Mucosa of descending colon (tissue), 3 donors: ENCODE measurements around the gene MTUS2. TPM values are rescaled to one million over a fixed set of nuclear protein-coding genes. Genes with fewer than 3 reads are reported as not detected.

ENCODE experiments used
- ATAC-seq: fragments of 200-7000 bp; cut with Tn5 transposase; one replicate; pipeline ENCODE4 v1.9.1; 2020; ENCODE audit warnings: mild to moderate bottlenecking, moderate library complexity
- DNase-seq, 3 donors: peaks; one replicate each; pipeline ENCODE4 v3.0.0-alpha.2; 2020
- H3K36me3 ChIP-seq: fragments of 200-600 bp; one replicate; pipeline ENCODE4 v1.8.0; 2021; ENCODE audit warnings: low read depth, mild to moderate bottlenecking
- H3K4me1 ChIP-seq: fragments of 200-600 bp; one replicate; pipeline ENCODE4 v1.8.0; 2021; ENCODE audit warnings: low read depth, mild to moderate bottlenecking
- H3K4me3 ChIP-seq: fragments of 200-600 bp; one replicate; pipeline ENCODE4 v1.8.0; 2021; ENCODE audit warnings: mild to moderate bottlenecking
- H3K9me3 ChIP-seq: fragments of 200-600 bp; one replicate; pipeline ENCODE4 v1.8.0; 2021; ENCODE audit warnings: mild to moderate bottlenecking
- intact Hi-C, 2 donors: fragments of 100-400 bp; cut with DNase I in 1 of 2; cut with micrococcal nuclease in 1 of 2; formaldehyde crosslinking; loops; one replicate each; pipeline versions ENCODE4 v1.11.0 to v1.11.1; 2022; cut with DNase I, micrococcal nuclease
- total RNA-seq, 3 donors: library from RNA; stranded (reverse); fragmentation: NEBNext Ultra II Directional in 2 of 3; extraction: Animal tissue kit (Norgen Biotek cat#: 25700) in 2 of 3; gene quantifications; one replicate each; pipeline versions ENCODE4 v1.2.1 to v1.2.4, GENCODE V29; 2021 to 2023
- TF ChIP-seq, protein P1 (sequence below): fragments of 200-600 bp; IDR thresholded peaks from one replicate; pipeline ENCODE4 v1.8.0; 2022; ENCODE audit warnings: antibody characterized with exemption, mild to moderate bottlenecking
- donor health status: DM: no; HTN: no; CAD: no; lungs with moderate emphysema.
- donor health status: DM: no; HTN: no; CAD: no.
- donor health status: DM: no; HTN: yes; CAD: no.

The MTUS2 gene
- total RNA-seq, 3 donors from 2014 or later: 0.09 to 0.85 (median 0.60) TPM

DNA sequence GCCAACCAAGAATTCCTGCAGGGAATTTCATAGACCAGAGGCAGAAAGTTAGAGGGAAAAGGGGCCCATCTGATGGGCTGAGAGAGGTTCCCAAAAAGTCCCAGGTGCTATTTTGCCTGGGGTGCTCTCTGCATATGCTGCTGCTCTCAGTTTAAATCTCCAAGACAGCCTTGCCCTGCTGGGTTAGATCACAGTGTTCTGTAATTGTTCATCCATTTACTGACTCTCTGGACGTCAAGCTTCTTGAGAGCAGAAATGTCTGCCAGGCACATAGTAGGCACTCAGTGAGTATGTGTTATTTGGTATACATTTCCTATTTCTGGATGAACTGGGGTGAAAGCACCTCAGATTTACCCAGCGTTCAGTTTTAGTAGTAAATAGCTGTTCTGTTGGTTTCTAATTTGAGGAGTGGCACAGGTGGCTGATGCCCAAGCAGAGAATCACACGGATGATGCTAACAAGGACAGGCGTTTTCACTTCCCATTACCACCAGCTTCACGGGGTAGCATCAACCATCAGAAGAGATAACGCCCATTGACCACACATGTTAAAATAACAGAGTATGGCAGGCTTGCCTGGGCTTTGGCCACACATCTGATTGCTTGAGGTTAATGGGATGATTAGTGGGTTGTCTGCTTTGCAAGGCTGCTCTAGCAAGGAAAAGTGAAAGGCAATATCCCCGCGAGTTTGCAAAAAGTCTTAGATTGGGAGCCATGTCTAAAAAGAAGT is 614.2 kb downstream of the MTUS2 start:
- DNase-seq (no peak), ATAC-seq (no peak)
- TF ChIP-seq, protein P1, sequence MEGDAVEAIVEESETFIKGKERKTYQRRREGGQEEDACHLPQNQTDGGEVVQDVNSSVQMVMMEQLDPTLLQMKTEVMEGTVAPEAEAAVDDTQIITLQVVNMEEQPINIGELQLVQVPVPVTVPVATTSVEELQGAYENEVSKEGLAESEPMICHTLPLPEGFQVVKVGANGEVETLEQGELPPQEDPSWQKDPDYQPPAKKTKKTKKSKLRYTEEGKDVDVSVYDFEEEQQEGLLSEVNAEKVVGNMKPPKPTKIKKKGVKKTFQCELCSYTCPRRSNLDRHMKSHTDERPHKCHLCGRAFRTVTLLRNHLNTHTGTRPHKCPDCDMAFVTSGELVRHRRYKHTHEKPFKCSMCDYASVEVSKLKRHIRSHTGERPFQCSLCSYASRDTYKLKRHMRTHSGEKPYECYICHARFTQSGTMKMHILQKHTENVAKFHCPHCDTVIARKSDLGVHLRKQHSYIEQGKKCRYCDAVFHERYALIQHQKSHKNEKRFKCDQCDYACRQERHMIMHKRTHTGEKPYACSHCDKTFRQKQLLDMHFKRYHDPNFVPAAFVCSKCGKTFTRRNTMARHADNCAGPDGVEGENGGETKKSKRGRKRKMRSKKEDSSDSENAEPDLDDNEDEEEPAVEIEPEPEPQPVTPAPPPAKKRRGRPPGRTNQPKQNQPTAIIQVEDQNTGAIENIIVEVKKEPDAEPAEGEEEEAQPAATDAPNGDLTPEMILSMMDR: no peak
- intact Hi-C loops: loop anchor here in 1 of 2 donors (10.0 kb wide), 1 partner anchor 160 kb away; the partner anchor contains the start of gene SLC7A1
- Histone ChIP-seq H3K36me3 (no peaks in the 10 kb centered on the region), H3K9me3 (no peaks in the 10 kb centered on the region), H3K4me3 (no peak overlapping the region), H3K4me1 (no peaks in the 10 kb centered on the region)

DNA sequence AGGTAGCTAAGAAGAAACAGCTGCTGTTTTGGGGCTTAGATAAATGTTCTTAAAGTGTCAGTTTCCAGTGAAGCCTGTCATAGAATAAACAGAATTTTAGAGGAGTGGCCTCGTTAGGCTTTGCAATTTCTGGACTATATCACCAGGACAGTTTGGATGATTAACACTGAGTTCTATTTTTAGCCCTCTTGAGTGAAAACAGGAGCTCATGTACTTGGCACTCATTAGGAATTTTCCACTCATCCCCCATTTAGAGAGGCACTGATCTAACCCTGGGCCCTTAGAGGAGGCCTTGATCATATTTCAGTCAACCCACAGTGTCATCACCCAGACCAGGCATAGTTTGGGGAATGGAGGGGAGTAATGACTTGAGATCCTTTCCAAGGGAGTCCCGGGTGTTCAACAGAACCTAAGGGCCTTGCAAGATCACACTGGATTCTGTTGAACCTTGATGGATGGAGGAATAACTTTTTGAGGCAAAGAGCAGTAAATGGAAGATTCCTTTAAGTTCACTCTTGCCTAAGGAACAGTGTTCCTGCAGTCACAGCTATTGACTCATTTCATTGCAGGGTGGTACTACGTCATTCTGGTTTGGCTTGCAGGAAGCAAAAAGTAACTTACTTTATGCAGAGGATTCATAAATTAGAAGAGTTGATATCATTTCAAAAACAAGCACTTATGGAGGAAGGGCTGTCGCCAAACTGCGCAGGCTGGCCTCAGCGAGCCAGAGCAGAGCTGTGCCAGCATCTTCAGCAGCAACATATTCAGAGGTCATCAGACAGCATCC is 615.2 kb downstream of the MTUS2 start:
- no peaks in the 10 kb centered on the region for H3K4me1 ChIP-seq
- peak in 1 of 3 donors; percentile 5 for DNase-seq

DNA sequence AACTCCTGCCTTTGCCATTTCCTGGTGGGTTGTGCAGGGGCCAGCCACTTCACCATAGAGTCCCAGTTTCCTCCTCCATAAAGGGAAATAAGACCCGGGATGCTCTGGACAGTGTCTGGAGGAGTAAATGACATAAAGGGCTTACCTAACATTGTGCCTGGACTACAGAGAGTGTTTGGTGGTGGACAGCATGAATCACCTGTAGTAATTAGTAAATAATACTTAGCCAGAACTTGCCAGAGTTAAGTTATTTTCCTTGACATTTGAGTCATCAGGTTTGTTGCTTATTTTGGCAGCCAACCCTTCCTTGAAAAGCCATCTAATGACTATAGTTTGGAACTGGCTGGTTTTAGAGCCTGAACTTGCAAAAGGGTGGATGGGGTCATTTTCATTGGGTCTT is 616.2 kb downstream of the MTUS2 start:
- no peaks in the 10 kb centered on the region for H3K9me3 ChIP-seq
- TF ChIP-seq, protein P1: no peak
- H3K4me3 ChIP-seq: no peak overlapping the region
- H3K4me1 ChIP-seq: no peaks in the 10 kb centered on the region
- DNase-seq (no peak), ATAC-seq (no peak)
- intact Hi-C loops: loop anchor here in 1 of 2 donors (10.0 kb wide), 1 partner anchor 159 kb away; the partner anchor contains the start of gene SLC7A1
- H3K36me3 ChIP-seq: no peaks in the 10 kb centered on the region

More for the DNA sequence above, 615.2 kb downstream of the MTUS2 start:
- Histone ChIP-seq H3K9me3 (no peaks in the 10 kb centered on the region), H3K4me3 (no peak overlapping the region), H3K36me3 (no peaks in the 10 kb centered on the region)
- peak; percentile 57 for ATAC-seq
- TF ChIP-seq, protein P1: no peak
- intact Hi-C loops: loop anchor here in 1 of 2 donors (10.0 kb wide), 1 partner anchor 159 kb away; the partner anchor contains the start of gene SLC7A1

DNA sequence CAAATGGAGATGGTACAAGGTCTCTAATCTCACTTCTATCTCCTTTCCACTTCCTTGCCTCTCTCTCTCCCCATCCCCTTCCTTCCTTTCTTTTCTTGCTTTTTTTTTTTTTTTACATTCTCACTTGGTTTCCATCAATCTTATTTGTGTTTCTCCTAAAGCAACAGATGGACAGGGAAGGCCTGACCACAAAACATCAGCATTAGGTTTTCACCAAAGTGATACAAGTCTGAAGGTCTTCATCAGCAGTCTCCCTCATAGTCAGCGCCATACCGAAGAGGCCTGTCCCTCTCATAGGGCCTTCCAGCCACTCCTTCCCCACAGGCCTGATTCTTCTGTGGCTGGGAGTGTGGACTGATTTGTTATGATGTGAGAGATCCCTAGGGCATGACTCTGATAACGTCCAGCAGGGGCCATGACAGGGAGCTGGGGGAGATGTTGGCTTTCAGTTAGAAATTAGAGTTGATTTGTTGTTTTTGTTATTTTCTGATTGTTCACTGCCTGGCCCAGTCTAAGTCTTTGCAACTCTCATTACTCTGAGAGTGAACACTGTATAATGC is 616.7 kb downstream of the MTUS2 start:
- no peak for ATAC-seq
- no peaks in the 10 kb centered on the region for H3K9me3 ChIP-seq
- H3K4me3 ChIP-seq: no peak overlapping the region
- no peaks in the 10 kb centered on the region for H3K36me3 ChIP-seq
- intact Hi-C loops: loop anchor here in 1 of 2 donors (10.0 kb wide), 1 partner anchor 158 kb away; the partner anchor contains the start of gene SLC7A1
- TF ChIP-seq, protein P1: no peak
- no peaks in the 10 kb centered on the region for H3K4me1 ChIP-seq
- DNase-seq: no peak

DNA sequence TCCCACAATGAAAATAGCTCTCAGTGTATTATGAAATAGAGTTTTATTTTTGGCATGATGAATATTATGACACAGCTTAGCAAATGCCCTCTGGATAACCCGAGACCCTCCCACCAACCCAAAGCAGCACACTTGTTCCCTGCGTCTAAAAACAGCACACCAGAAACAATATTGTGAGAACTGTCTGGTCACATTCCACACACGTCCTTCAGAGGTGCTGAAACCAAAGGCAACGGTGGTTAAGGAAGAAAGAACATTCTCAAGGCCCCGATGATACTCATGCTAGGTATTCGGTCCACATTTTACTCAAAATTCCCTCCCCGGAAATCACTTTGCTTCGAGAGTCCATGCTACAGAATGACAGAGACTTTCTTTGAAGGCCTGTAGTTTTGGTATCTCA is 618.6 kb downstream of the MTUS2 start:
- no peak for DNase-seq
- Histone ChIP-seq H3K36me3 (no peaks in the 10 kb centered on the region), H3K9me3 (no peaks in the 10 kb centered on the region), H3K4me1 (no peaks in the 10 kb centered on the region), H3K4me3 (no peak overlapping the region)
- no peak for ATAC-seq
- TF ChIP-seq, protein P1: no peak
- intact Hi-C loops: loop anchor here in 1 of 2 donors (10.0 kb wide), 1 partner anchor 156 kb away; the partner anchor contains the start of gene SLC7A1
